Measurements from ENCODE around the gene OGFR. TPM values are rescaled to one million over a fixed set of nuclear protein-coding genes. Genes with fewer than 3 reads are reported as not detected.

OGFR gene
- total RNA-seq, 6 experiments from 2014 or later, result 37.8 to 42.2 (median 39.0) TPM

DNA sequence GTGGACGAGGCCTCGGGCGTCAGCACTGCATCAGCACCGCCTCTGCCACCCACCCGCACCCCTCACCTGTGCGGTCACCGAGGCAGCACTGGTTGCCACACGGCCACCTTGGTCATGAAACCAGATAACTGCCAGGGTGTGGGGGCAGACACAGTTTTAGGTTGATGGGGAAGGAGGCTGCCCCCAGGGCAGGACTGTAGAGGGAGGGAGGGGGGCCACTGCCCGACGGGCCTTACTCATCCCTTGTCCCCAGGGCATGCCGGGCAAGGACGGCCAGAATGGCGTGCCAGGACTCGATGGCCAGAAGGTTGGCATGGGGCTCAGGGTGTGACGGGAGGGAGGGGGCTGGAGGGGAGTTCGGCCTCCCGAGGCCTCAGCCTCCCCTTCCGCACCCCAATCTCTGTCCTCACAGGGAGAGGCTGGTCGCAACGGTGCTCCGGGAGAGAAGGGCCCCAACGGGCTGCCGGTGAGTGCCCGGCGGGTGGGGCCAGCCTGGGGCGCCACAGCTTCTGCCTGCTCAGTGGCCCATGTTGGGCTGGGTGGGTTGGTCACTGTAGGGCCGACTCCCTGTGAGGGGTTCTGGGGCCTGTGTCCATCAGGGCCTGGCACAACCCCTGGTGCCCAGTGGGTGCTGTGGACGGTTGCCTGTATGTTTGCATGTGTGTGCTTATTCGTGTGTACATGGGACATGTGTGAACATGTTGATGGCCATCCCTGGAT, 24.0 kb downstream of the OGFR start:
- no peaks in the 10 kb centered on the region; the same call in 1 of the 2 replicates for H3K27me3 Mint-ChIP-seq (ENCODE audit: insufficient read depth)
- peaks cover 6% of the 10 kb centered on the region; the same call in 1 of the 2 replicates for H3K4me1 Mint-ChIP-seq (ENCODE audit: low read depth)
- TF ChIP-seq, protein P1, sequence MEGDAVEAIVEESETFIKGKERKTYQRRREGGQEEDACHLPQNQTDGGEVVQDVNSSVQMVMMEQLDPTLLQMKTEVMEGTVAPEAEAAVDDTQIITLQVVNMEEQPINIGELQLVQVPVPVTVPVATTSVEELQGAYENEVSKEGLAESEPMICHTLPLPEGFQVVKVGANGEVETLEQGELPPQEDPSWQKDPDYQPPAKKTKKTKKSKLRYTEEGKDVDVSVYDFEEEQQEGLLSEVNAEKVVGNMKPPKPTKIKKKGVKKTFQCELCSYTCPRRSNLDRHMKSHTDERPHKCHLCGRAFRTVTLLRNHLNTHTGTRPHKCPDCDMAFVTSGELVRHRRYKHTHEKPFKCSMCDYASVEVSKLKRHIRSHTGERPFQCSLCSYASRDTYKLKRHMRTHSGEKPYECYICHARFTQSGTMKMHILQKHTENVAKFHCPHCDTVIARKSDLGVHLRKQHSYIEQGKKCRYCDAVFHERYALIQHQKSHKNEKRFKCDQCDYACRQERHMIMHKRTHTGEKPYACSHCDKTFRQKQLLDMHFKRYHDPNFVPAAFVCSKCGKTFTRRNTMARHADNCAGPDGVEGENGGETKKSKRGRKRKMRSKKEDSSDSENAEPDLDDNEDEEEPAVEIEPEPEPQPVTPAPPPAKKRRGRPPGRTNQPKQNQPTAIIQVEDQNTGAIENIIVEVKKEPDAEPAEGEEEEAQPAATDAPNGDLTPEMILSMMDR (IDR thresholded peaks at IDR 0.05), result no peak
- DNase-seq, result no peak
- H3K36me3 Mint-ChIP-seq (ENCODE audit: low read depth), result no peaks in the 10 kb centered on the region
- no peak overlapping the region for H3K4me3 Mint-ChIP-seq
- H3K27ac Mint-ChIP-seq, result no peak overlapping the region
- no peaks in the 10 kb centered on the region for H3K9me3 Mint-ChIP-seq

DNA sequence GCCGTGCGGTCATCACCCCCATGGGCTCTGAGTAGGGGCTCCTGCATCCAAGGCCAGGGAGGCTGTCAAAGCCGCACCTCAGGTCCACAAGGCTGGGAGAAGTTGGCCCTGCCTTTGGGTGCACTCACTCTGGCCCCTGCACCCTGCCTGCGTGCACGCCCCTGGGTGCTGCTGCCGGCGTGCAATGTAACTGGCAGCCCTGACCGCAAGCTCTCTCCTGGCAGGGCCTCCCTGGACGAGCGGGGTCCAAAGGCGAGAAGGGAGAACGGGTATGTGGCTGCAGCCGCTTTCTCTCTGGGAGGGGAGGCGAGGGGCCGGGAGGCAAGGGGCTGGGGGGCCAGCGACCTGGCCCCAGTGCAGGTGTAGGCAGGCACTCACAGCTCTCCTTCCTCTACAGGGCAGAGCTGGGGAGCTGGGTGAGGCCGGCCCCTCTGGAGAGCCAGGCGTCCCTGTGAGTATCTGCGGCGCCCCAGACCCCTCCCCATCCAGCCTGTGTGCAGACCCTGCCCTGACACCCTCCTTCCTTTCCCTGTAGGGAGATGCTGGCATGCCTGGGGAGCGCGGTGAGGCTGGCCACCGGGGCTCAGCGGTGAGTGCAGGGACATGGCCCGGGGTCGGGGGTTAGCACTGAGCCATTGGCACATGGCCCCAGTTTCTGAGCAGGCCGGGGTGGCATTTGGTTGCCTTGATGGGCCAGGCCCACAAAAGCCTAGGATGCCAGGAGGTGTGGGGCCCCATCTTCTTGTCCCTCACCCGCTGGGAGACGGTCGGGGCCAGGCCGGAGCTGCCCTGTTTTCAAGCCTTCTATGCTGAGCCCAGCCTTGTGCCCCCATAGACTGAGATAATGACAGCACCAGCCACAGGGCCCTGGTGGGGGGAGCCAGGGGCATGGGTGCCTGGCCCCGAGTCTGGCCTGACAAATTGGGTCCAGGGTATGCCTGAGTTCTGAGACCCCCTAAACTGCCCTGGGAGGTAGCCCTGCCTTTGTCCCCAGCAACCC, 24.9 kb downstream of the OGFR start:
- peaks cover 6% of the 10 kb centered on the region; the same call in 1 of the 2 replicates for H3K4me1 Mint-ChIP-seq (ENCODE audit: low read depth)
- TF ChIP-seq, protein P1 (IDR thresholded peaks at IDR 0.05), result no peak
- DNase-seq, result no peak
- H3K9me3 Mint-ChIP-seq, result no peaks in the 10 kb centered on the region
- no peak overlapping the region for H3K4me3 Mint-ChIP-seq
- no peaks in the 10 kb centered on the region for H3K36me3 Mint-ChIP-seq (ENCODE audit: low read depth)
- H3K27ac Mint-ChIP-seq, result no peak overlapping the region
- H3K27me3 Mint-ChIP-seq (ENCODE audit: insufficient read depth), result peaks cover under 1% of the 10 kb centered on the region; the same call in 1 of the 2 replicates

DNA sequence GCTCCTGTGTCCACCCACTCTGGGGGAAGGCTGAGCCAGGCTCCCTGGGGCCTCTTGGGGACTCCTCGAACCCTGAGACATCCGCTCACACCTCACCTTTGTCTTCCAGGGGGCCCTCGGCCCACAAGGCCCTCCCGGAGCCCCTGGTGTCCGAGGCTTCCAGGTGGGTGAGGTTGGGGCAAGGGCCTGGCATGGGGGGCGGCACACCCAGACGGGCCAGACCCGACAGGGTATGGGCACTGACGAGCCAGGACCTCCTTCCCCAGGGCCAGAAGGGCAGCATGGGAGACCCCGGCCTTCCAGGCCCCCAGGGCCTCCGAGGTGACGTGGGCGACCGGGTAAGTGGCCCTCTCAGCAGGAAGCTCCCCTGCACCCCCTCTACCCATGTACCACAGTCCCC, 25.6 kb downstream of the OGFR start:
- TF ChIP-seq, protein P1 (IDR thresholded peaks at IDR 0.05), result no peak
- no peaks in the 10 kb centered on the region for H3K9me3 Mint-ChIP-seq
- H3K27ac Mint-ChIP-seq, result no peak overlapping the region
- peaks cover 6% of the 10 kb centered on the region; the same call in 1 of the 2 replicates for H3K4me1 Mint-ChIP-seq (ENCODE audit: low read depth)
- H3K27me3 Mint-ChIP-seq (ENCODE audit: insufficient read depth), result peaks cover 4% of the 10 kb centered on the region; the same call in 1 of the 2 replicates
- DNase-seq, result no peak
- H3K36me3 Mint-ChIP-seq (ENCODE audit: low read depth), result no peaks in the 10 kb centered on the region
- H3K4me3 Mint-ChIP-seq, result no peak overlapping the region

DNA sequence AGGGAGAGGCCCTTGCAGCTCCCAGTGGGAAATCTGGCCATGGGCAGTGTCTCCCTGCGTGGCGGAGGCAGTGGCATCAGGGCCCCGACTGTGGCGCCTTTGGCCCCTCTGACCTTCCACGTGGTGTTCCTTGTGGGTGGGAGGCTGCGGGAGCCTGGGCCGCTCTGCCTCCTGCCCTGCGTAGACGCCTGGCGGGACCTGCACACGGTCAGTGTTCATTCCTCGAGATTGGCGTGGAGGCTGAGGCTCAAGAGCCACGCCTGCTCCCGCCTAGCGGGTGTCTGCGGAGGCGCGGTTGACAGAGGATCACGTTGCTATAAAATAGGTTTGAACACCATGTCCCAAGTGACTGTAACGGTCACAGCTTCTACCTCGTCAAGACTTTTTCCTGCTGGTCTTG, 26.2 kb downstream of the OGFR start:
- Mint-ChIP-seq H3K4me3 (no peak overlapping the region), H3K27ac (no peak overlapping the region), H3K4me1 (ENCODE audit: low read depth) (peaks cover 6% of the 10 kb centered on the region; the same call in 1 of the 2 replicates), H3K36me3 (ENCODE audit: low read depth) (no peaks in the 10 kb centered on the region), H3K27me3 (ENCODE audit: insufficient read depth) (peaks cover 4% of the 10 kb centered on the region; the same call in 1 of the 2 replicates), H3K9me3 (no peaks in the 10 kb centered on the region)
- TF ChIP-seq, protein P1 (IDR thresholded peaks at IDR 0.05), result no peak
- no peak for DNase-seq

DNA sequence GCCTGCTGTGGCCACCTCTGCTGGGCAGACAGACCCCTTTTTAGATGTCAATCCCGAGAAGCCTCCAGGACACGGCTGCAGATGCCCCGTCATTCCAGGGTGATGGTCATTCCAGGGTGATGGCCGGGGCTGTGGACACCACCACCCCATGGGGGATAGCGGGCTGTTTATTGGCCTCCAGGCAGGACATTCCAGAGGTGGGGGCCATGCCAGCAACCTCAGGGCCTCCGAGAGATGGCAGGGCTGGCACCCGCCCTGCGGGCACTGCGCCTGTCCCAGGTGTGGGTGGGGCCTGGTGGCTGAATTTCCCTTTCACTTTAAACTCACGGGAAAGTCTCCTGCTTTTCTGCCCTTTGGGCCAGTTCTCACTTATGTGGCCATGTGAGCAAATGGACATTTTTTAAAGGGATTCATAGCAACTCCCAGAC, 26.7 kb downstream of the OGFR start:
- Mint-ChIP-seq H3K27me3 (ENCODE audit: insufficient read depth) (peaks cover 4% of the 10 kb centered on the region; the same call in 1 of the 2 replicates), H3K4me3 (no peak overlapping the region), H3K27ac (no peak overlapping the region), H3K4me1 (ENCODE audit: low read depth) (peaks cover 6% of the 10 kb centered on the region; the same call in 1 of the 2 replicates), H3K9me3 (no peaks in the 10 kb centered on the region), H3K36me3 (ENCODE audit: low read depth) (no peaks in the 10 kb centered on the region)
- TF ChIP-seq, protein P1 (IDR thresholded peaks at IDR 0.05), result no peak
- no peak for DNase-seq
